IMR-90 (cell line): ENCODE measurements around the gene BRD1. TPM values are rescaled to one million over a fixed set of nuclear protein-coding genes. Genes with fewer than 3 reads are reported as not detected.

Experiments
- ATAC-seq: fragments of 200-7000 bp; cut with Tn5 transposase; 2 replicates; pipeline ENCODE4 v1.9.1; 2020; ENCODE audit warnings: low read depth, mild to moderate bottlenecking, moderate library complexity
- BruUV-seq: library from RNA; stranded (reverse); fragments of 400-500 nt; replicated peaks from 2 replicates; lab custom pipeline; 2021; lab: Mats Ljungman, UMichigan
- CTCF ChIA-PET: fragments of 300-600 bp; formaldehyde crosslinking; extraction: SDS; loops from one replicate; lab custom pipeline; 2021; ENCODE audit warnings: antibody characterized with exemption; lab: Yijun Ruan, JAX
- POLR2A ChIA-PET: fragments of 300-600 bp; sonication (Branson Sonifier 250); formaldehyde crosslinking; loops from one replicate; lab custom pipeline; 2022; ENCODE audit warnings: antibody characterized with exemption; ENCODE audit not compliant: unreplicated experiment; lab: Charles Lee
- DNase-seq: peaks from one replicate; pipeline ENCODE4 v3.0.0; 2013
- H2AFZ ChIP-seq: replicated peaks from 2 replicates; pipeline ENCODE3; 2013; ENCODE audit warnings: low read length, mild to moderate bottlenecking; ENCODE audit not compliant: poor library complexity
- H2AK5ac ChIP-seq: 2 replicates; pipeline ENCODE4 v1.6.1; 2013; ENCODE audit warnings: low read depth, low read length, inconsistent platforms
- H2AK9ac ChIP-seq: replicated peaks from 2 replicates; pipeline ENCODE3; 2013; ENCODE audit warnings: mild to moderate bottlenecking, low read depth, low read length, moderate library complexity; ENCODE audit not compliant: poor library complexity
- H2BK120ac ChIP-seq: 2 replicates; pipeline ENCODE4 v1.6.1; 2013; ENCODE audit warnings: low read depth, low read length, inconsistent platforms
- H2BK15ac ChIP-seq: 3 replicates; pipeline ENCODE4 v1.6.1; 2013; ENCODE audit warnings: low read depth, low read length, inconsistent platforms
- H2BK20ac ChIP-seq: 2 replicates; pipeline ENCODE4 v1.6.1; 2013; ENCODE audit warnings: low read depth, mild to moderate bottlenecking, inconsistent platforms, low read length, moderate library complexity
- H2BK5ac ChIP-seq: 2 replicates; pipeline ENCODE4 v1.6.1; 2013; ENCODE audit warnings: mild to moderate bottlenecking, low read depth, low read length, inconsistent platforms; ENCODE audit not compliant: poor library complexity, severe bottlenecking
- H3K14ac ChIP-seq: replicated peaks from 2 replicates; pipeline ENCODE4 v1.6.1; 2013; ENCODE audit warnings: low read depth, low read length, inconsistent platforms
- H3K18ac ChIP-seq: 2 replicates; pipeline ENCODE4 v1.6.1; 2013; ENCODE audit warnings: low read depth, low read length, control low read depth
- H3K23ac ChIP-seq: 2 replicates; pipeline ENCODE4 v1.6.1; 2013; ENCODE audit warnings: low read depth, low read length, inconsistent platforms
- H3K27ac ChIP-seq: 2 replicates; pipeline ENCODE4 v1.5.1; 2013; ENCODE audit warnings: mild to moderate bottlenecking, control low read depth, low read length; ENCODE audit not compliant: insufficient read depth
- H3K27me3 ChIP-seq: 2 replicates; pipeline ENCODE4 v1.6.1; 2013; ENCODE audit warnings: low read length; ENCODE audit not compliant: control insufficient read depth, insufficient read depth
- H3K36me3 ChIP-seq: 2 replicates; pipeline ENCODE4 v1.6.1; 2013; ENCODE audit warnings: low read length, mixed read lengths; ENCODE audit not compliant: control insufficient read depth, insufficient read depth
- H3K4ac ChIP-seq: 2 replicates; pipeline ENCODE4 v1.6.1; 2013; ENCODE audit warnings: low read depth, low read length, inconsistent platforms
- H3K4me1 ChIP-seq: 2 replicates; pipeline ENCODE4 v1.6.1; 2013; ENCODE audit warnings: low read length, mixed read lengths; ENCODE audit not compliant: control insufficient read depth, insufficient read depth
- H3K4me2 ChIP-seq: 2 replicates; pipeline ENCODE4 v1.6.1; 2013; ENCODE audit warnings: low read depth, mild to moderate bottlenecking, control low read depth, low read length, moderate library complexity
- H3K4me3 ChIP-seq: 2 replicates; pipeline ENCODE4 v1.5.1; 2013; ENCODE audit warnings: low read depth, mild to moderate bottlenecking, control low read depth, low read length, moderate library complexity; ENCODE audit not compliant: insufficient read depth
- H3K56ac ChIP-seq: 2 replicates; pipeline ENCODE4 v1.6.1; 2013; ENCODE audit warnings: low read length, inconsistent platforms; ENCODE audit not compliant: insufficient read depth; ENCODE audit errors: extremely low read depth
- H3K79me1 ChIP-seq, 2 experiments: 2 replicates each; pipeline ENCODE4 v1.6.1; 2013; ENCODE audit warnings: low read length in 2 of 2, inconsistent platforms in 1 of 2, low read depth in 1 of 2
- H3K9ac ChIP-seq: 2 replicates; pipeline ENCODE4 v1.6.1; 2013; ENCODE audit warnings: low read depth, low read length, control low read depth
- H3K9me1 ChIP-seq: 2 replicates; pipeline ENCODE4 v1.6.1; 2013; ENCODE audit warnings: low read length, inconsistent platforms; ENCODE audit not compliant: insufficient read depth
- H3K9me3 ChIP-seq: 2 replicates; pipeline ENCODE4 v1.6.1; 2013; ENCODE audit warnings: low read length; ENCODE audit not compliant: control insufficient read depth, insufficient read depth
- H4K20me1 ChIP-seq: 2 replicates; pipeline ENCODE4 v1.6.1; 2013; ENCODE audit warnings: low read length, inconsistent platforms; ENCODE audit not compliant: insufficient read depth
- H4K5ac ChIP-seq: 2 replicates; pipeline ENCODE4 v1.6.1; 2013; ENCODE audit warnings: mild to moderate bottlenecking, low read depth, low read length, control low read depth
- H4K8ac ChIP-seq, 2 experiments: 2 replicates each; pipeline ENCODE4 v1.6.1; 2013; ENCODE audit warnings: low read depth in 2 of 2, low read length in 2 of 2, control low read depth in 1 of 2, inconsistent platforms in 1 of 2
- H4K91ac ChIP-seq: 2 replicates; pipeline ENCODE4 v1.6.1; 2013; ENCODE audit warnings: low read depth, low read length, inconsistent platforms; ENCODE audit not compliant: insufficient read depth
- BHLHE40 ChIP-seq: fragments of 150-350 bp; IDR thresholded peaks from 2 replicates; pipeline ENCODE4 v1.6.1; 2016; ENCODE audit warnings: mild to moderate bottlenecking, low read depth, low read length
- CEBPB ChIP-seq: IDR thresholded peaks from 2 replicates; pipeline ENCODE4 v1.6.1; 2012; ENCODE audit warnings: low read depth, low read length, improper control_type of control experiment
- CHD1 ChIP-seq: IDR thresholded peaks from 2 replicates; pipeline ENCODE4 v1.6.1; 2012; ENCODE audit warnings: low read depth, low read length, improper control_type of control experiment
- CTCF ChIP-seq: conservative IDR thresholded peaks from 2 replicates; pipeline ENCODE4 v1.5.1; 2012; ENCODE audit warnings: mild to moderate bottlenecking, low read depth, low read length, improper control_type of control experiment
- FOS ChIP-seq: fragments of 150-350 bp; IDR thresholded peaks from 2 replicates; pipeline ENCODE4 v1.6.1; 2016; ENCODE audit warnings: low read depth, low read length
- MAFK ChIP-seq: IDR thresholded peaks from 2 replicates; pipeline ENCODE4 v1.6.1; 2012; ENCODE audit warnings: low read depth, low read length, improper control_type of control experiment
- MAZ ChIP-seq: IDR thresholded peaks from 2 replicates; pipeline ENCODE4 v1.6.1; 2012; ENCODE audit warnings: low read depth, mild to moderate bottlenecking, low read length, improper control_type of control experiment, moderate library complexity, borderline replicate concordance
- MXI1 ChIP-seq: IDR thresholded peaks from 2 replicates; pipeline ENCODE4 v1.6.1; 2012; ENCODE audit warnings: low read depth, mild to moderate bottlenecking, low read length, moderate library complexity, borderline replicate concordance
- RAD21 ChIP-seq: IDR thresholded peaks from 2 replicates; pipeline ENCODE4 v1.6.1; 2012; ENCODE audit warnings: low read length, improper control_type of control experiment
- RFX5 ChIP-seq: IDR thresholded peaks from 2 replicates; pipeline ENCODE4 v1.8.0; 2012; ENCODE audit warnings: low read depth, mild to moderate bottlenecking, low read length, moderate library complexity
- SMC3 ChIP-seq: fragments of 150-350 bp; IDR thresholded peaks from 2 replicates; pipeline ENCODE4 v1.6.1; 2016; ENCODE audit warnings: low read depth, mild to moderate bottlenecking, antibody characterized with exemption, low read length, moderate library complexity
- USF2 ChIP-seq: fragments of 150-350 bp; IDR thresholded peaks from 2 replicates; pipeline ENCODE4 v1.6.1; 2017; ENCODE audit warnings: mild to moderate bottlenecking, antibody characterized with exemption, low read length, low read depth
- WGBS, 2 experiments: methylation state at CpG; one replicate each; pipeline versions ENCODE4 v1.1.5 to v1.1.7; 2013; ENCODE audit warnings: missing lambda C conversion rate in 2 of 2; ENCODE audit not compliant: insufficient read length in 1 of 2; ENCODE audit errors: extremely low coverage in 2 of 2; 5-methylcytosine and 5-hydroxymethylcytosine counted together
- dilution Hi-C: fragments of 300-500 bp; cut with HindIII; formaldehyde crosslinking; loops from one replicate; pipeline ENCODE4 v1.14.3; 2018; ENCODE audit warnings: low sequenced_read_pairs; ENCODE audit not compliant: unreplicated experiment
- in situ Hi-C: fragments of 300-500 bp; cut with MboI; formaldehyde crosslinking; loops from 3 replicates; pipeline ENCODE4 v1.14.3; 2019; ENCODE audit warnings: low sequenced_read_pairs, inconsistent platforms, mixed read lengths
- intact Hi-C: fragments of 100-400 bp; cut with micrococcal nuclease; formaldehyde crosslinking; loops from 2 replicates; pipeline ENCODE4 v1.10.0; 2022
- polyA plus RNA-seq, 3 experiments: library from polyadenylated mRNA; depleted of rRNA; stranded (reverse); fragments of >200 nt; gene quantifications; 2 replicates each; pipeline ENCODE4 v1.2.3, GENCODE V29; 2012; ENCODE audit warnings: low replicate concordance in 1 of 3
- total RNA-seq: library from RNA; depleted of rRNA; stranded (reverse); fragments of >200 nt; gene quantifications from 2 replicates; pipeline ENCODE4 v1.2.3, GENCODE V29; 2012

The BRD1 gene
- total and polyA plus RNA-seq, 2 of the 4 experiments (the other 2 are of a cell fraction): 10.0 to 10.6 TPM

GRCh38 chr22:49814164-49814686 lies 13.4 kb downstream of the BRD1 start:
- ChIA-PET CTCF (no interaction called here), POLR2A (no interaction called here)
- in situ Hi-C loops: loop anchor here (25.0 kb wide), 2 partner anchors 98 to 398 kb away; partner anchors contain the start of genes ALG12, CRELD2 and SELENOO
- Histone ChIP-seq H2BK20ac (no peak overlapping the region), H3K14ac (no peak overlapping the region), H2BK5ac (no peak overlapping the region), H4K20me1 (peaks cover 98% of the 10 kb centered on the region), H3K56ac (no peak overlapping the region), H3K18ac (no peak overlapping the region), H3K4ac (no peak overlapping the region), H2AK5ac (no peak overlapping the region), H3K27ac (no peak overlapping the region), H3K36me3 (peaks cover 48% of the 10 kb centered on the region), H3K27me3 (no peaks in the 10 kb centered on the region), H3K9me3 (no peaks in the 10 kb centered on the region), H3K9ac (no peak overlapping the region), H3K23ac (no peak overlapping the region), H2BK120ac (no peak overlapping the region), H4K91ac (no peak overlapping the region), H2BK15ac (no peak overlapping the region), H3K4me2 (no peak overlapping the region), H2AK9ac (no peak overlapping the region), H4K8ac (no peak overlapping the region), H3K4me3 (no peak overlapping the region), H3K9me1 (peaks cover 28% of the 10 kb centered on the region), H3K79me1 (peaks cover 0 to 79% of the 10 kb centered on the region in 2 experiments; a peak in 3 of 4 replicates), H2AFZ (no peak overlapping the region), H3K4me1 (peaks cover 12% of the 10 kb centered on the region), H4K5ac (no peak overlapping the region)
- no peak for ATAC-seq
- TF ChIP-seq FOS (no peak), MXI1 (no peak), CHD1 (no peak), MAZ (no peak), CEBPB (no peak), SMC3 (no peak), BHLHE40 (no peak), RFX5 (no peak), MAFK (no peak), RAD21 (no peak), CTCF (no peak), USF2 (no peak)
- intact Hi-C loops: no loop called here
- WGBS, 2 experiments: 100% methylated on average over 3 of the region's 14 CpGs; no CpG with 5 or more reads in 1 of the 2 experiments
- DNase-seq: no peak
- BruUV-seq: no TSS peak
- dilution Hi-C loops: no loop called here
